Transverse colon (tissue), 4 donors: ENCODE data around the gene ERP44.

ENCODE experiments used
- POLR2AphosphoS5 ChIP-seq, 3 donors: sonication (generic); formaldehyde crosslinking; IDR thresholded peaks; one replicate each; pipeline ENCODE4 v1.6.1; 2016; ENCODE audit warnings: antibody characterized with exemption in 3 of 3
- TF ChIP-seq, protein P1 (sequence below), 5 experiments: fragments of 200-600 bp in 3 of 5; fragments of 450-650 bp in 2 of 5; sonication (generic) in 3 of 5; IDR thresholded peaks; 1 replicate in 2 of 5; 2 replicates in 3 of 5; pipeline ENCODE4 v1.5.1; 2016 to 2017; ENCODE audit warnings: antibody characterized with exemption in 5 of 5, inconsistent platforms in 3 of 5, mild to moderate bottlenecking in 2 of 5, moderate library complexity in 1 of 5

DNA sequence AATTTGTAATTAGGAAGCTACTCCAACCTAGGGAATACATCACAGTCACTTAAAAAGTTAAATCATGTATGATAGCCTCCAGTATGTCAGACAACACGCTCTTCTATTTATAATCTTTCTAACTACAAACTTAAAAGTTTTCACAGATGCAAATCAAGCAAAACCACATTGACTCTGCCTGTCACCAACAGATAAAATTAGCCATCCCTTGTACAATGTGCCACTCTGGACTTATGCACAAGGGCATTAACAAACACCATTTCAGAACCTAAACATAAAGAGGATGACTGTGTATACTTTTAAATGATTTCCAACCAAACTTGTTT, 14.7 kb downstream of the ERP44 start:
- TF ChIP-seq, protein P1, sequence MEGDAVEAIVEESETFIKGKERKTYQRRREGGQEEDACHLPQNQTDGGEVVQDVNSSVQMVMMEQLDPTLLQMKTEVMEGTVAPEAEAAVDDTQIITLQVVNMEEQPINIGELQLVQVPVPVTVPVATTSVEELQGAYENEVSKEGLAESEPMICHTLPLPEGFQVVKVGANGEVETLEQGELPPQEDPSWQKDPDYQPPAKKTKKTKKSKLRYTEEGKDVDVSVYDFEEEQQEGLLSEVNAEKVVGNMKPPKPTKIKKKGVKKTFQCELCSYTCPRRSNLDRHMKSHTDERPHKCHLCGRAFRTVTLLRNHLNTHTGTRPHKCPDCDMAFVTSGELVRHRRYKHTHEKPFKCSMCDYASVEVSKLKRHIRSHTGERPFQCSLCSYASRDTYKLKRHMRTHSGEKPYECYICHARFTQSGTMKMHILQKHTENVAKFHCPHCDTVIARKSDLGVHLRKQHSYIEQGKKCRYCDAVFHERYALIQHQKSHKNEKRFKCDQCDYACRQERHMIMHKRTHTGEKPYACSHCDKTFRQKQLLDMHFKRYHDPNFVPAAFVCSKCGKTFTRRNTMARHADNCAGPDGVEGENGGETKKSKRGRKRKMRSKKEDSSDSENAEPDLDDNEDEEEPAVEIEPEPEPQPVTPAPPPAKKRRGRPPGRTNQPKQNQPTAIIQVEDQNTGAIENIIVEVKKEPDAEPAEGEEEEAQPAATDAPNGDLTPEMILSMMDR (IDR thresholded peaks at IDR 0.05), result no peak
- TF ChIP-seq POLR2AphosphoS5 (IDR thresholded peaks at IDR 0.05), result no peak
